Thyroid gland (tissue), 4 donors: ENCODE data around the gene KMT2D. TPM values are rescaled to one million over a fixed set of nuclear protein-coding genes. Genes with fewer than 3 reads are reported as not detected.

Experiments
- DNase-seq, 2 donors: peaks; one replicate each; pipeline ENCODE4 v3.0.0-alpha.2; 2019
- H3K27ac ChIP-seq, 3 donors: fragments of 200-600 bp; sonication (generic); 1 replicate in 2 of 3; 2 replicates in 1 of 3; pipeline ENCODE4 v1.5.1; 2016 to 2019; ENCODE audit warnings: mild to moderate bottlenecking in 1 of 3, moderate library complexity in 1 of 3
- H3K27me3 ChIP-seq: fragments of 200-600 bp; sonication (generic); one replicate; pipeline ENCODE4 v1.5.1; 2019
- H3K36me3 ChIP-seq, 2 donors: fragments of 200-600 bp; sonication (generic); one replicate each; pipeline ENCODE4 v1.5.1; 2016 to 2019
- H3K4me1 ChIP-seq, 2 donors: fragments of 200-600 bp; sonication (generic); one replicate each; pipeline ENCODE4 v1.5.1; 2017 to 2019
- H3K4me3 ChIP-seq, 3 donors: fragments of 200-600 bp; sonication (generic); replicated peaks in 1 of 3; 1 replicate in 2 of 3; 2 replicates in 1 of 3; pipeline ENCODE4 v1.5.1; 2016; ENCODE audit warnings: mild to moderate bottlenecking in 1 of 3
- H3K9me3 ChIP-seq: fragments of 200-600 bp; sonication (generic); one replicate; pipeline ENCODE4 v1.5.1; 2017
- POLR2A ChIP-seq, 2 donors: fragments of 450-650 bp; IDR thresholded peaks; one replicate each; pipeline ENCODE4 v1.6.1; 2017; ENCODE audit warnings: antibody characterized with exemption in 2 of 2, mild to moderate bottlenecking in 2 of 2, moderate library complexity in 1 of 2
- WGBS, 2 donors: methylation state at CpG; one replicate each; pipeline ENCODE4 v1.1.5; 2017; 5-methylcytosine and 5-hydroxymethylcytosine counted together
- intact Hi-C: fragments of 100-400 bp; cut with DNase I; formaldehyde crosslinking; loops from one replicate; pipeline ENCODE4 v1.15.1; 2023
- total RNA-seq, 4 donors: library from RNA; depleted of rRNA; stranded (reverse); fragments of >200 nt; gene quantifications; one replicate each; pipeline ENCODE4 v1.2.3, GENCODE V29; 2016
- TF ChIP-seq, protein P1 (sequence below), 6 experiments: fragments of 200-600 bp in 3 of 6; fragments of 450-650 bp in 3 of 6; sonication (generic) in 3 of 6; IDR thresholded peaks; one replicate each; pipeline ENCODE4 v1.5.1; 2016 to 2019; ENCODE audit warnings: antibody characterized with exemption in 6 of 6, mild to moderate bottlenecking in 2 of 6, inconsistent platforms in 1 of 6, moderate library complexity in 1 of 6

Gene KMT2D
- total RNA-seq, 4 donors from 2014 or later = 42.5 to 107 (median 71.6) TPM

DNA sequence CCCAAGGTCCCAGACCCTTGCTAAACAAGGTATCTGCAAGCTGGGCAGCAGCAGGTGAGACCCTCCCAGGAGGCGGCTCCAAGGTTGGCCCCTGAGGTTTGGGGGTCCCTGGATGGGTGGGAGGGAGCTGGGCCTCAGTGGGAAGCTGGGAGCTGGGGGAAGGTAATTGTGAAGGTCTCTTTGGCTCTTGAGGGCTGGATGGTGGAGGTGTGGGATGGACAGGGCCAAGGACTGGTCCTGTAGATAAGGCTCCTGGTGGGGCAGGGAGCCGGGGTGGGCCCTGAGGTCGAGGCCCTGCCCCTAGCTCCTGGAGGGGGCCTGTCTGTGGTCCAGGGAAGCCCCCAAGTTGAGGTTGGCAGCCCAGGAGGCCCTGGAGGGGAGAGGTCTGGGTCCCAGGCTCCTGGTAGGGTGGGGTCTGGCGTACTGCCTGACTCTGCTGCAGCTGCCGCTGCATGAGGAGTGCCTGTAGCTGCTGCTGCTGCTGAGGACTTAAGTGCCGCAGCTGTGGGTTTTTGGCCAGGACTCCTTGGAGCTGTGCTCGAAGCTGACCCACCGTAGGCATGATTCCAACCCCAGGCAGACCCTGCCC is 28.9 kb downstream of the KMT2D start:
- Histone ChIP-seq H3K9me3 (no peaks in the 10 kb centered on the region), H3K27me3 (no peaks in the 10 kb centered on the region), H3K27ac (no peak overlapping the region), H3K4me1 (no peaks in the 10 kb centered on the region), H3K4me3 (no peak overlapping the region), H3K36me3 (peaks cover 53 to 64% of the 10 kb centered on the region in 2 donors)
- intact Hi-C loops = no loop called here
- DNase-seq = no peak
- 86 to 90% methylated on average over 7 to 8 of the region's 8 CpGs for WGBS, 2 donors
- TF ChIP-seq, protein P1, sequence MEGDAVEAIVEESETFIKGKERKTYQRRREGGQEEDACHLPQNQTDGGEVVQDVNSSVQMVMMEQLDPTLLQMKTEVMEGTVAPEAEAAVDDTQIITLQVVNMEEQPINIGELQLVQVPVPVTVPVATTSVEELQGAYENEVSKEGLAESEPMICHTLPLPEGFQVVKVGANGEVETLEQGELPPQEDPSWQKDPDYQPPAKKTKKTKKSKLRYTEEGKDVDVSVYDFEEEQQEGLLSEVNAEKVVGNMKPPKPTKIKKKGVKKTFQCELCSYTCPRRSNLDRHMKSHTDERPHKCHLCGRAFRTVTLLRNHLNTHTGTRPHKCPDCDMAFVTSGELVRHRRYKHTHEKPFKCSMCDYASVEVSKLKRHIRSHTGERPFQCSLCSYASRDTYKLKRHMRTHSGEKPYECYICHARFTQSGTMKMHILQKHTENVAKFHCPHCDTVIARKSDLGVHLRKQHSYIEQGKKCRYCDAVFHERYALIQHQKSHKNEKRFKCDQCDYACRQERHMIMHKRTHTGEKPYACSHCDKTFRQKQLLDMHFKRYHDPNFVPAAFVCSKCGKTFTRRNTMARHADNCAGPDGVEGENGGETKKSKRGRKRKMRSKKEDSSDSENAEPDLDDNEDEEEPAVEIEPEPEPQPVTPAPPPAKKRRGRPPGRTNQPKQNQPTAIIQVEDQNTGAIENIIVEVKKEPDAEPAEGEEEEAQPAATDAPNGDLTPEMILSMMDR (IDR thresholded peaks at IDR 0.05) = no peak
- TF ChIP-seq POLR2A (IDR thresholded peaks at IDR 0.05) = no peak

DNA sequence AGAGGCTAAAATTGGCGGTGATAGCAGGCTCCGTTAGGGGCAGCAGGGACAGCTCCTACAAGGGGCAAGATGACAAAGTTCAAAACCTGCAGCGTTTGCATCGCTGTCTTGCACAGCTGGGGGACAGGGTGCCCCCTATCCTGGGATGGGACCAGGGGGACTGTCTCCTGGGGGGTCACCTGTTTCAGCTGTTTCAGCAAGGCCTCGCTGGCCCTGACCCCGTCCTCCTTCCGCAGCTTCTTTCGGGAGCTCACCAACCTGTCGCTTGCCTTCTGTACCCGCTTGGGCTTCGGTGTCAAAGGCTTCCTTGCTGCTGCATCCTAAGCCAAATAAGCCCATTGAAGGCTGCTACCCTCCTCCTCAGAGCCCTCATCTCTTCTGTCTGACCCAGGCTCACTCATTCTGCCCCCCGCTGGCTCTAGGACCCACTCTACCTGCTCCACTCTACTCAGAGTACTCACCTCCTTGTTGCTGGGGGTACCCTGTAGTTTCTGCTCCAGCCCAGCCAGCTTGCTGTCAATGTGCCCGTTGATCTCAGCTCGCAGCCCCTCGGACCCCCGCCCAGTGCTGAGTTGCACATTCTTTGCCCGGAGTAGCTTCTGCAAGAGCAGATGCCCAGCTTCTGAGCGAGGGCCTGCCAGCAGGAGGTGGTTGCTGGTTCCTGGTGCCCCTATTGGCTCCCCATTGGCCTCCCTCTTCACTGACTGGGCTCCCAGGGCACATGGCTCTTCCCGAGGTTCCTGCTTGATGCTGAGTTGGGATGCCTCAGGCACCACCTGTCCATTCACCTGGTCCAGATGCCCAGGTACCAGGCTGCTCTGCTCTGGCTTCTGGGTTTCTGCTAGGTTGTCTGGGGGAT is 29.7 kb downstream of the KMT2D start:
- Histone ChIP-seq H3K9me3 (no peaks in the 10 kb centered on the region), H3K36me3 (peaks cover 61 to 71% of the 10 kb centered on the region in 2 donors), H3K27ac (no peak overlapping the region), H3K27me3 (no peaks in the 10 kb centered on the region), H3K4me1 (no peaks in the 10 kb centered on the region), H3K4me3 (no peak overlapping the region)
- intact Hi-C loops = no loop called here
- no peak for TF ChIP-seq POLR2A (IDR thresholded peaks at IDR 0.05)
- TF ChIP-seq, protein P1 (IDR thresholded peaks at IDR 0.05) = no peak
- DNase-seq = no peak
- WGBS, 2 donors = 95 to 97% methylated on average over 18 to 19 of the region's 19 CpGs

DNA sequence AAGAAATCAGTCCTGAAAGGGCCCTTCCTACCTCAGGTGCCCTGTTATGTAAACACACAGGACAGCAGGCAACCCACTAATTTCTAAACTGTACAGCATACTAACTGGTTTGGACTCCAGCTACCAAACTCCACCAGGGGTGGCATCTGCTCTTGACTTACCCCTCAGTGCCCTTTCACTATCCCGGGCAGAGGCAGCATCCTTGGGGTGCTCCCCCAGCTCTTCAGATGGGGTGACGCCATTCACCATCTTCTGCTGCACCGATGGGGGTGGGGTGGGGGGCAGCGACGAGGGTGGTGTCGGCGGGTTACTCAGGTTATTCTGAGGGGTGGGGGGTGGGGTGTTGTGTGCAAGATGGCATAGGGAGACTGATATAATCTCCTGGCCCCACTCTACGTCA is 30.5 kb downstream of the KMT2D start:
- H3K27ac ChIP-seq = no peak overlapping the region
- 95 to 97% methylated on average over 7 of the region's 8 CpGs for WGBS, 2 donors
- DNase-seq = no peak
- intact Hi-C loops = no loop called here
- no peaks in the 10 kb centered on the region for H3K9me3 ChIP-seq
- peaks cover 62 to 78% of the 10 kb centered on the region in 2 donors for H3K36me3 ChIP-seq
- no peaks in the 10 kb centered on the region for H3K27me3 ChIP-seq
- H3K4me3 ChIP-seq = no peak overlapping the region
- TF ChIP-seq POLR2A (IDR thresholded peaks at IDR 0.05) = no peak
- TF ChIP-seq, protein P1 (IDR thresholded peaks at IDR 0.05) = no peak
- H3K4me1 ChIP-seq = no peaks in the 10 kb centered on the region

DNA sequence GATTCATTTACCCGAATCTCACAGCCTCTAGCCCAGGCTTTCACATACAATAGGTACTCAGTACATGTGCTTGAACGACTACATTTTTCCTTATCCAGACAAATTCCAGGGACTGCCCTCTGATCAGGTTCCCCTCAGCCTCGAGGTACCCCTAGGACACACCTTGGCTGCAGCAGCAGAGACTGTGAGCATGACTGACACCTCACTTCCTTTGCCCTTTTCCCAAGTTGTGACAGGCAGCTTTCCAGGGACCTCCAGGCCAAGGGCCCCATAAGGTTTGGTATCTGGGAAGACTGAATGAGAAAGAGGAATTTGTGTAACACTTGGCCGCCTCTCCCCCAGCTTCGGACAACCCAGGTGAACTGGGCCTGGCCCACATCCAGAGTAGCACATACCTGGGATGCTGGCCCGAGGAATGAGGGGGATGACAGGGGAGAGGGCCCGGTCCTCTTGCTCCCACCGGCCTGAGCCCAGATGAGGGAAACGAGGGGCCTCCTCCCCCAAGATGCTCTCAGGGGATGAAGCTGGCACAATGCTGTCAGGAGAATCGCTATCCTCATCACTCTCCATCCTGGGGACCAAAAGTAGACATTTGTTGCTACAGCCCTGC is 31.8 kb downstream of the KMT2D start:
- peaks cover 64 to 77% of the 10 kb centered on the region in 2 donors for H3K36me3 ChIP-seq
- H3K4me3 ChIP-seq = no peak overlapping the region
- no peaks in the 10 kb centered on the region for H3K27me3 ChIP-seq
- TF ChIP-seq, protein P1 (IDR thresholded peaks at IDR 0.05) = no peak
- no peak for TF ChIP-seq POLR2A (IDR thresholded peaks at IDR 0.05)
- no peaks in the 10 kb centered on the region for H3K4me1 ChIP-seq
- H3K9me3 ChIP-seq = no peaks in the 10 kb centered on the region
- no peak overlapping the region for H3K27ac ChIP-seq
- 71 to 74% methylated on average over 10 of the region's 10 CpGs for WGBS, 2 donors
- DNase-seq = peak in 1 of 2 donors; percentile 39
- intact Hi-C loops = no loop called here
